Measurements from ENCODE around the gene DPF3.

- TF ChIP-seq CTCF (IDR thresholded peaks at IDR 0.05) (no peak), POLR2A (IDR thresholded peaks at IDR 0.05) (no peak)
Observed at GRCh38 chr14:72606879-72607278, 287.0 kb downstream of the DPF3 start.

Data from right lobe of liver (tissue), 4 donors.